Lung (tissue), 12 donors: ENCODE data around the gene ASTL. TPM values are rescaled to one million over a fixed set of nuclear protein-coding genes. Genes with fewer than 3 reads are reported as not detected.

Source experiments
- ATAC-seq: fragments of 200-7000 bp; cut with Tn5 transposase; one replicate; pipeline ENCODE4 v1.9.1; 2020; ENCODE audit warnings: moderate number of reproducible peaks; ENCODE audit not compliant: insufficient read depth, low FRiP score
- DNase-seq, 3 donors: peaks; one replicate each; pipeline ENCODE4 v3.0.0-alpha.2; 2013 to 2017
- H3K27ac ChIP-seq, 2 donors: one replicate each; pipeline ENCODE4 v1.5.1; 2013; ENCODE audit warnings: mild to moderate bottlenecking in 2 of 2, moderate library complexity in 2 of 2, control low read depth in 1 of 2, inconsistent platforms in 1 of 2, low read depth in 1 of 2, low read length in 1 of 2
- H3K27me3 ChIP-seq, 3 donors: one replicate each; pipeline ENCODE4 v1.5.1; 2013; ENCODE audit warnings: low read length in 2 of 3; ENCODE audit not compliant: control insufficient read depth in 3 of 3, insufficient read depth in 3 of 3
- H3K36me3 ChIP-seq, 4 donors: one replicate each; pipeline ENCODE4 v1.5.1; 2013; ENCODE audit warnings: low read length in 4 of 4, mild to moderate bottlenecking in 1 of 4, moderate library complexity in 1 of 4; ENCODE audit not compliant: control insufficient read depth in 4 of 4, insufficient read depth in 4 of 4
- H3K4me1 ChIP-seq, 5 donors: one replicate each; pipeline ENCODE4 v1.5.1; 2013; ENCODE audit warnings: low read length in 5 of 5, mild to moderate bottlenecking in 2 of 5, moderate library complexity in 1 of 5; ENCODE audit not compliant: control insufficient read depth in 5 of 5, insufficient read depth in 5 of 5
- H3K4me3 ChIP-seq: one replicate; pipeline ENCODE4 v1.5.1; 2013; ENCODE audit warnings: mild to moderate bottlenecking, control low read depth, moderate library complexity
- H3K9ac ChIP-seq, 2 donors: one replicate each; pipeline ENCODE4 v1.5.1; 2013; ENCODE audit warnings: low read length in 2 of 2, control low read depth in 1 of 2; ENCODE audit not compliant: insufficient read depth in 1 of 2
- H3K9me3 ChIP-seq, 4 donors: one replicate each; pipeline ENCODE4 v1.5.1; 2013; ENCODE audit warnings: low read length in 3 of 4, mild to moderate bottlenecking in 1 of 4, moderate library complexity in 1 of 4; ENCODE audit not compliant: control insufficient read depth in 4 of 4, insufficient read depth in 3 of 4
- CTCF ChIP-seq: IDR thresholded peaks from 2 replicates; pipeline ENCODE4 v1.5.1; 2012; ENCODE audit warnings: mild to moderate bottlenecking; ENCODE audit errors: control extremely low read depth, extremely low read depth
- WGBS, 2 donors: extraction: QIAGEN DNeasy Blood & Tissue Kit; methylation state at CpG; one replicate each; pipeline ENCODE4 v1.1.7; 2013; 5-methylcytosine and 5-hydroxymethylcytosine counted together
- polyA plus RNA-seq, 2 donors: library from polyadenylated mRNA; stranded (reverse); fragments of 200-250 nt; gene quantifications; one replicate each; pipeline ENCODE4 v1.2.1, GENCODE V29; 2013
- total RNA-seq, 2 donors: library from RNA; depleted of rRNA in 1 of 2; stranded (reverse); fragments of >200 nt in 1 of 2; gene quantifications; one replicate each; pipeline ENCODE4 v1.2.1, GENCODE V29; 2014 to 2021
- donor health status: control.
- donor health status: control.
- donor health status: Bipolar disorder and iron deficiency.
- donor health status: healthy.
- donor health status: DM: yes; HTN: yes; CAD: no.

ASTL gene
- total and polyA plus RNA-seq, 4 donors = 0.14 to 0.34 TPM; not detected in 2

GRCh38 chr2:96075199-96075771, 63.0 kb downstream of the ASTL start:
- WGBS, 2 donors = 67 to 85% methylated on average over 2 of the region's 2 CpGs
- DNase-seq (peak in 2 of 3 donors; percentile 3 to 7), ATAC-seq (no peak)
- Histone ChIP-seq H3K27me3 (no peaks in the 10 kb centered on the region), H3K36me3 (no peaks in the 10 kb centered on the region), H3K4me3 (no peak overlapping the region), H3K27ac (no peak overlapping the region), H3K4me1 (no peaks in the 10 kb centered on the region), H3K9me3 (peaks cover 0 to 2% (median 0%) of the 10 kb centered on the region in 4 donors), H3K9ac (no peak overlapping the region)
- TF ChIP-seq CTCF = no peak

- Histone ChIP-seq H3K4me1 (no peaks in the 10 kb centered on the region), H3K9ac (no peak overlapping the region), H3K9me3 (peaks cover 0 to 2% (median 0%) of the 10 kb centered on the region in 4 donors), H3K27me3 (no peaks in the 10 kb centered on the region), H3K27ac (no peak overlapping the region), H3K4me3 (no peak overlapping the region), H3K36me3 (no peaks in the 10 kb centered on the region)
- 72 to 78% methylated on average over 6 of the region's 6 CpGs for WGBS, 2 donors
- DNase-seq = no peak
- no peak for ATAC-seq
- TF ChIP-seq CTCF = no peak
These were observed 64.1 kb downstream of the ASTL start for GRCh38 chr2:96074156-96074555.

- H3K4me3 ChIP-seq = no peak overlapping the region
- DNase-seq (no peak), ATAC-seq (no peak)
- peaks cover 0 to 2% (median 0%) of the 10 kb centered on the region in 4 donors for H3K9me3 ChIP-seq
- TF ChIP-seq CTCF = no peak
- no peak overlapping the region for H3K9ac ChIP-seq
- H3K4me1 ChIP-seq = no peaks in the 10 kb centered on the region
- no peaks in the 10 kb centered on the region for H3K36me3 ChIP-seq
- 76 to 79% methylated on average over 7 of the region's 7 CpGs for WGBS, 2 donors
- no peak overlapping the region for H3K27ac ChIP-seq
- no peaks in the 10 kb centered on the region for H3K27me3 ChIP-seq
These were observed 65.0 kb downstream of the ASTL start for GRCh38 chr2:96073170-96073775.

Other genes starting within 250 kb of the ASTL start
- 100 to 1,000 TPM in 1 of 2 donors, 10 to 100 TPM in 1; 23.2 to 114 TPM for gene ANKRD36C, start 146.7 kb downstream of the ASTL start, total RNA-seq
- 1 to 10 TPM; 2.6 to 5.5 TPM for gene ANKRD36C, start 146.7 kb downstream of the ASTL start, polyA plus RNA-seq
- 1 to 10 TPM; 1.2 to 4.4 TPM for gene GPAT2, start 103.6 kb downstream of the ASTL start, total RNA-seq
- 1 to 10 TPM; 5.2 to 6.2 TPM for gene GPAT2, start 103.6 kb downstream of the ASTL start, polyA plus RNA-seq
- under 1 TPM; 0.21 to 0.88 TPM for gene ADRA2B, start 21.9 kb downstream of the ASTL start, total RNA-seq
- gene ADRA2B, start 21.9 kb downstream of the ASTL start, polyA plus RNA-seq = under 1 TPM; 0.25 to 0.31 TPM
- 1 to 10 TPM; 4.4 to 7.3 TPM for gene DUSP2, start 6.9 kb upstream of the ASTL start, total RNA-seq
- gene DUSP2, start 6.9 kb upstream of the ASTL start, polyA plus RNA-seq = 10 to 100 TPM in 1 of 2 donors, 1 to 10 TPM in 1; 3.5 to 33.6 TPM
- gene STARD7, start 70.3 kb upstream of the ASTL start, total RNA-seq = 100 to 1,000 TPM; 121 to 141 TPM
- 10 to 100 TPM; 52.2 to 65.2 TPM for gene STARD7, start 70.3 kb upstream of the ASTL start, polyA plus RNA-seq
- 10 to 100 TPM; 30.6 to 67.2 TPM for gene TMEM127, start 127.5 kb upstream of the ASTL start, total RNA-seq
- 10 to 100 TPM; 15.3 to 45.5 TPM for gene TMEM127, start 127.5 kb upstream of the ASTL start, polyA plus RNA-seq
- gene CIAO1, start 127.7 kb upstream of the ASTL start, total RNA-seq = 10 to 100 TPM; 74.2 to 74.3 TPM
- gene CIAO1, start 127.7 kb upstream of the ASTL start, polyA plus RNA-seq = 10 to 100 TPM; 27.9 to 67.7 TPM
- gene SNRNP200, start 167.0 kb upstream of the ASTL start, total RNA-seq = 100 to 1,000 TPM; 102 to 106 TPM
- gene SNRNP200, start 167.0 kb upstream of the ASTL start, polyA plus RNA-seq = 10 to 100 TPM; 65.9 to 74.1 TPM
- 1 to 10 TPM; 1.9 to 2.2 TPM for gene ITPRIPL1, start 186.8 kb upstream of the ASTL start, total RNA-seq
- 1 to 10 TPM in 1 of 2 donors, under 1 TPM in 1; 0.33 to 1.1 TPM for gene ITPRIPL1, start 186.8 kb upstream of the ASTL start, polyA plus RNA-seq
- 1 to 10 TPM; 1.1 to 4.0 TPM for gene NCAPH, start 197.3 kb upstream of the ASTL start, total RNA-seq
- gene NCAPH, start 197.3 kb upstream of the ASTL start, polyA plus RNA-seq = 1 to 10 TPM; 2.0 to 2.1 TPM